OCI-LY7 (cell line): ENCODE data around the gene TRIM7. TPM values are rescaled to one million over a fixed set of nuclear protein-coding genes. Genes with fewer than 3 reads are reported as not detected.

Source experiments
- BruUV-seq: library from RNA; stranded (reverse); fragments of 400-500 nt; replicated peaks from 2 replicates; lab custom pipeline; 2021; lab: Mats Ljungman, UMichigan
- CTCF ChIA-PET: fragments of 300-600 bp; sonication (Branson Sonifier 250); formaldehyde crosslinking; loops from one replicate; lab custom pipeline; 2022; ENCODE audit warnings: antibody characterized with exemption; ENCODE audit not compliant: unreplicated experiment; lab: Charles Lee
- POLR2A ChIA-PET: fragments of 300-600 bp; sonication (Branson Sonifier 250); formaldehyde crosslinking; loops from one replicate; lab custom pipeline; 2022; ENCODE audit warnings: antibody characterized with exemption; lab: Charles Lee
- DNase-seq: peaks from one replicate; pipeline ENCODE4 v3.0.0-alpha.2; 2015; ENCODE audit warnings: low spot score
- H2AFZ ChIP-seq: fragments of 200-600 bp; sonication (generic), shearing (Covaris generic); 2 replicates; pipeline ENCODE4 v1.6.1; 2014; ENCODE audit warnings: mild to moderate bottlenecking, antibody characterized with exemption, low read length, moderate library complexity
- H3K27ac ChIP-seq: fragments of 200-600 bp; sonication (generic); 2 replicates; pipeline ENCODE4 v1.5.1; 2014; ENCODE audit warnings: mixed run types, low read depth, mild to moderate bottlenecking, moderate library complexity, low read length, inconsistent platforms; ENCODE audit not compliant: poor library complexity, severe bottlenecking
- H3K36me3 ChIP-seq: fragments of 200-600 bp; sonication (generic); 2 replicates; pipeline ENCODE4 v1.6.1; 2014; ENCODE audit warnings: mild to moderate bottlenecking, antibody characterized with exemption, low read length, moderate library complexity, mixed read lengths; ENCODE audit not compliant: insufficient read depth
- H3K4me1 ChIP-seq: fragments of 200-600 bp; sonication (generic); 2 replicates; pipeline ENCODE4 v1.5.1; 2014; ENCODE audit warnings: mild to moderate bottlenecking, low read length; ENCODE audit not compliant: insufficient read depth, poor library complexity, severe bottlenecking
- H3K4me2 ChIP-seq: fragments of 200-600 bp; sonication (generic); 2 replicates; pipeline ENCODE4 v1.6.1; 2014; ENCODE audit warnings: mild to moderate bottlenecking, low read length
- H3K4me3 ChIP-seq: fragments of 200-600 bp; sonication (generic); 2 replicates; pipeline ENCODE4 v1.5.1; 2014; ENCODE audit warnings: mild to moderate bottlenecking, low read depth, low read length; ENCODE audit not compliant: poor library complexity, severe bottlenecking
- H3K79me2 ChIP-seq: fragments of 200-600 bp; sonication (generic); 2 replicates; pipeline ENCODE4 v1.6.1; 2016; ENCODE audit warnings: low read depth, mild to moderate bottlenecking, low read length, moderate library complexity, mixed read lengths; ENCODE audit not compliant: insufficient read depth
- H3K9me2 ChIP-seq: fragments of 200-600 bp; sonication (generic); 2 replicates; pipeline ENCODE4 v1.6.1; 2016; ENCODE audit warnings: mild to moderate bottlenecking, low read length, mixed read lengths; ENCODE audit not compliant: insufficient read depth
- H3K9me3 ChIP-seq: fragments of 200-600 bp; sonication (generic); 2 replicates; pipeline ENCODE4 v1.6.1; 2014; ENCODE audit warnings: mild to moderate bottlenecking, mixed run types, low read length, mixed read lengths
- H4K20me1 ChIP-seq: fragments of 200-600 bp; sonication (generic); 2 replicates; pipeline ENCODE4 v1.6.1; 2014; ENCODE audit warnings: mild to moderate bottlenecking, antibody characterized with exemption, low read length, moderate library complexity, mixed read lengths; ENCODE audit not compliant: insufficient read depth
- CTCF ChIP-seq: fragments of 200-600 bp; sonication (generic); conservative IDR thresholded peaks from 2 replicates; pipeline ENCODE4 v1.5.1; 2014; ENCODE audit warnings: mild to moderate bottlenecking, antibody characterized with exemption, low read length, moderate library complexity, mixed read lengths
- EZH2phosphoT487 ChIP-seq: fragments of 200-600 bp; sonication (generic); IDR thresholded peaks from 2 replicates; pipeline ENCODE4 v1.6.1; 2018; ENCODE audit warnings: low read depth, borderline replicate concordance, mild to moderate bottlenecking, mixed run types, antibody characterized with exemption, low read length, moderate library complexity, mixed read lengths
- intact Hi-C: fragments of 100-400 bp; cut with micrococcal nuclease; formaldehyde crosslinking; loops from one replicate; pipeline ENCODE4 v1.10.0; 2022; ENCODE audit not compliant: unreplicated experiment
- total RNA-seq, 2 experiments: library from RNA; depleted of rRNA in 1 of 2; stranded (reverse); fragments of >200 nt in 1 of 2; shearing (Covaris generic) in 1 of 2; gene quantifications; 2 replicates each; pipeline ENCODE4 v1.2.3, GENCODE V29; 2014 to 2022

Gene TRIM7
- total RNA-seq, 2 experiments from 2014 or later, result 0.22 to 1.8 TPM

- no peaks in the 10 kb centered on the region for H3K9me2 ChIP-seq
- no peak overlapping the region for H3K4me2 ChIP-seq
- no peaks in the 10 kb centered on the region for H3K36me3 ChIP-seq
- intact Hi-C loops, result no loop called here
- H3K4me3 ChIP-seq, result no peak overlapping the region
- POLR2A ChIA-PET, result interaction anchor here (0.8 kb wide), 1 partner anchor 8 kb away, joined by 3 read pairs; no protein-coding TSS in a partner anchor
- no peaks in the 10 kb centered on the region for H3K9me3 ChIP-seq
- TF ChIP-seq CTCF (no peak), EZH2phosphoT487 (no peak)
- H2AFZ ChIP-seq, result no peak overlapping the region
- H3K79me2 ChIP-seq, result peaks cover 8% of the 10 kb centered on the region; the same call in 1 of the 2 replicates
- no peaks in the 10 kb centered on the region for H4K20me1 ChIP-seq
- H3K27ac ChIP-seq, result no peak overlapping the region
- CTCF ChIA-PET, result no interaction called here
- DNase-seq, result no peak
- BruUV-seq, result no TSS peak
- peaks cover 12% of the 10 kb centered on the region for H3K4me1 ChIP-seq
Measured at GRCh38 chr5:181176254-181176952, 28.6 kb downstream of the TRIM7 start.

- peak overlapping the region; percentile 93 for H3K4me2 ChIP-seq
Measured at GRCh38 chr5:181173420-181174342, 31.3 kb downstream of the TRIM7 start.

More at GRCh38 chr5:181173420-181174342, 31.3 kb downstream of the TRIM7 start:
- POLR2A ChIA-PET, result interaction anchor here (0.7 to 2.6 kb wide), 12 partner anchors 10 to 355 kb away, joined by 3 to 19 read pairs (median 4); partner anchors contain the start of gene TRIM41
- Histone ChIP-seq H3K9me2 (no peaks in the 10 kb centered on the region), H3K9me3 (no peaks in the 10 kb centered on the region), H3K36me3 (no peaks in the 10 kb centered on the region), H3K4me1 (peaks cover 39% of the 10 kb centered on the region), H2AFZ (peak overlapping the region; percentile 84), H4K20me1 (no peaks in the 10 kb centered on the region), H3K27ac (peak overlapping the region; percentile 88), H3K4me3 (peak overlapping the region; percentile 74), H3K79me2 (peaks cover 13% of the 10 kb centered on the region; the same call in 1 of the 2 replicates)
- CTCF ChIA-PET, result interaction anchor here (0.8 to 2.0 kb wide), 6 partner anchors 9 to 311 kb away, joined by 3 to 6 read pairs (median 3); no protein-coding TSS in a partner anchor
- intact Hi-C loops, result loop anchor here (1.0 to 5.0 kb wide), 7 partner anchors 15 to 371 kb away; partner anchors contain the start of genes MGAT1, TRIM41 and ZFP62
- TF ChIP-seq EZH2phosphoT487, result no peak
- peak; percentile 64; the same call in 1 of the 2 replicates for TF ChIP-seq CTCF
- peak; percentile 91 for DNase-seq
- no TSS peak for BruUV-seq
